HCT116 (cell line): ENCODE data around the gene RPS27.
"Not testable (repeated sequence)": the region's sequence is repeated elsewhere in the genome, so short reads cannot be mapped to it uniquely, and the experiment has no call there.

ENCODE experiments used
- CTCF ChIP-seq, 3 experiments: fragments of 200-600 bp in 1 of 3; sonication (generic) in 1 of 3; IDR thresholded peaks in 2 of 3; conservative IDR thresholded peaks in 1 of 3; 2 replicates each; pipeline ENCODE4 v1.5.1; 2012 to 2017; ENCODE audit warnings: low read depth in 2 of 3, low read length in 2 of 3, antibody characterized with exemption in 1 of 3, borderline replicate concordance in 1 of 3, control low read depth in 1 of 3, mild to moderate bottlenecking in 1 of 3, mixed read lengths in 1 of 3, mixed run types in 1 of 3, moderate library complexity in 1 of 3; ENCODE audit not compliant: insufficient read depth in 1 of 3
- EGR1 ChIP-seq: IDR thresholded peaks from 2 replicates; pipeline ENCODE4 v1.6.1; 2012; ENCODE audit warnings: low read depth
- ELF1 ChIP-seq: IDR thresholded peaks from 2 replicates; pipeline ENCODE4 v1.6.1; 2012; ENCODE audit warnings: low read depth, borderline replicate concordance
- POLR2A ChIP-seq: IDR thresholded peaks from 2 replicates; pipeline ENCODE4 v1.7.0; 2011; ENCODE audit warnings: borderline replicate concordance; ENCODE audit not compliant: insufficient read depth, insufficient read length; ENCODE audit errors: extremely low read depth
- POLR2AphosphoS5 ChIP-seq: IDR thresholded peaks from 2 replicates; pipeline ENCODE4 v1.6.1; 2011; ENCODE audit warnings: mild to moderate bottlenecking, low read depth, low read length, moderate library complexity
- ZNF274 ChIP-seq: fragments of 200-500 bp; sonication (Bioruptor generic); IDR thresholded peaks from 2 replicates; pipeline ENCODE4 v1.6.1; 2014; ENCODE audit warnings: mild to moderate bottlenecking, low read depth, low read length, inconsistent platforms

- TF ChIP-seq POLR2A; EGR1; CTCF (IDR thresholded peaks at IDR 0.05 in 2 of 3, conservative IDR thresholded peaks at IDR 0.05 in 1 of 3; ENCODE audit: borderline replicate concordance in 1 of 3, insufficient read depth in 1 of 3, low read depth in 2 of 3, low read length in 2 of 3); ZNF274; POLR2AphosphoS5; ELF1: not testable (repeated sequence)
Measured at GRCh38 chr1:153979091-153979490, 11.5 kb upstream of the RPS27 start.
